Stimulated activated CD4-positive, alpha-beta T cell treated with anti-CD3 and anti-CD28 coated beads, Interleukin-12 subunit alpha, Interleukin-12 subunit beta, amount 100 ng/mL, for 24 hours (primary cell): Measurements from ENCODE around the gene SCAMP4.

Source experiments
- DNase-seq, 2 experiments: peaks; one replicate each; pipeline ENCODE4 v3.0.0-alpha.2; 2020; ENCODE audit warnings: low read depth in 2 of 2

The SCAMP4 gene, protein sequence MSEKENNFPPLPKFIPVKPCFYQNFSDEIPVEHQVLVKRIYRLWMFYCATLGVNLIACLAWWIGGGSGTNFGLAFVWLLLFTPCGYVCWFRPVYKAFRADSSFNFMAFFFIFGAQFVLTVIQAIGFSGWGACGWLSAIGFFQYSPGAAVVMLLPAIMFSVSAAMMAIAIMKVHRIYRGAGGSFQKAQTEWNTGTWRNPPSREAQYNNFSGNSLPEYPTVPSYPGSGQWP

GRCh38 chr19:1905110-1905862 is at the start of gene SCAMP4, which contains the start of gene ADAT3:
TSS of gene SCAMP4 (plus strand) at chr19:1905399. CDS start at chr19:1915020, 9,621 bp downstream.
TSS of gene ADAT3 (plus strand) at chr19:1905399. CDS start at chr19:1912048, 6,649 bp downstream.
- peak; percentile 97 for DNase-seq

DNA sequence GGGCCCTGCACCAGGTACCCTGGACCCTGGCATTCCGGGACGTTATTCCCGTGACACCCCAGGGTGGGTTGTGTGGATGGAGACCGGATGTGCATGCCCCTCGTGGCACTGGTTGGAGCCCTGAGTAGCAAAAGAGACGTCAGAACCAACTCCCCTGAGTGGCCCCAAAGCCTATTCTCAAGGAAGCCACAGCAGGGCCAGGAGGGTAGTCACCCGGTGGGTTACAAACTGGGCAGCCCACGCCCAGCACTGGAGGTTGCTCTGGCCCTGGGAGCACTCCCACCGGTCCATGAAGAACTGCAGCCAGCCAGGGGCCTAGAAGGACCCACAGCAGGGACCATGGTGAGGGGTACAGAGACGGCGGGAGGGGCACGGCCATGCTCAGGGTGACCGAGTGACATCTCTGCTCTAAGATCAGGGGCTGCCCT is 49.4 kb upstream of the SCAMP4 start:
- DNase-seq: no peak

- DNase-seq: no peak
Measured at GRCh38 chr19:1856345-1856697, 48.9 kb upstream of the SCAMP4 start.

- DNase-seq: no peak
Measured at GRCh38 chr19:1856698-1857603, 48.2 kb upstream of the SCAMP4 start.

GRCh38 chr19:1857648-1858326 is 47.4 kb upstream of the SCAMP4 start:
- DNase-seq: no peak

- no peak for DNase-seq
Measured at GRCh38 chr19:1858412-1859081, 46.7 kb upstream of the SCAMP4 start.

- no peak for DNase-seq
Measured at GRCh38 chr19:1859331-1859781, 45.8 kb upstream of the SCAMP4 start.

GRCh38 chr19:1860042-1860775 is 45.0 kb upstream of the SCAMP4 start:
- no peak for DNase-seq

- no peak for DNase-seq
Measured at GRCh38 chr19:1860821-1861598, 44.2 kb upstream of the SCAMP4 start.

DNA sequence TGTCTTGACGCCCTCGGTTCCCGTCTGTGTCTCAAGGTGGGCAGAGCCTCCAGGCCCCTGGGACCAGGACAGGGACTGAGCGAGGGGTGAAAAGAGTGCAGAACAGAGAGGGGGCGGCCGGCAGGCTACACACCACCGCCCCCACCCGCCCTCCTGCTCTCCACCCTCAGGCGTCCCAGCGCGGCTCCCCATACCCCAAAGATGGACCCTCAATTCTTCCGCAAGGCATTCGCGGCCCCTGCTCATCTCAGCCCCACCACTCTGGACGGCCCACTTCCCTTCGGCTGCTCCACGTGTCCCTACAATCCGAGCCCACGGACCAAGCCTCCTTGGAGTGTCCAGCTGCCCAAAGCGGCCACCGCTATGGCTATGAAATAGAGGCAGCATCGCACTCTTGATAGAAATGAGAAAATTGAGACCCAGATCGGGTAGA is 43.6 kb upstream of the SCAMP4 start:
- DNase-seq: no peak

- no peak for DNase-seq
Measured at GRCh38 chr19:1862068-1862423, 43.2 kb upstream of the SCAMP4 start.

DNA sequence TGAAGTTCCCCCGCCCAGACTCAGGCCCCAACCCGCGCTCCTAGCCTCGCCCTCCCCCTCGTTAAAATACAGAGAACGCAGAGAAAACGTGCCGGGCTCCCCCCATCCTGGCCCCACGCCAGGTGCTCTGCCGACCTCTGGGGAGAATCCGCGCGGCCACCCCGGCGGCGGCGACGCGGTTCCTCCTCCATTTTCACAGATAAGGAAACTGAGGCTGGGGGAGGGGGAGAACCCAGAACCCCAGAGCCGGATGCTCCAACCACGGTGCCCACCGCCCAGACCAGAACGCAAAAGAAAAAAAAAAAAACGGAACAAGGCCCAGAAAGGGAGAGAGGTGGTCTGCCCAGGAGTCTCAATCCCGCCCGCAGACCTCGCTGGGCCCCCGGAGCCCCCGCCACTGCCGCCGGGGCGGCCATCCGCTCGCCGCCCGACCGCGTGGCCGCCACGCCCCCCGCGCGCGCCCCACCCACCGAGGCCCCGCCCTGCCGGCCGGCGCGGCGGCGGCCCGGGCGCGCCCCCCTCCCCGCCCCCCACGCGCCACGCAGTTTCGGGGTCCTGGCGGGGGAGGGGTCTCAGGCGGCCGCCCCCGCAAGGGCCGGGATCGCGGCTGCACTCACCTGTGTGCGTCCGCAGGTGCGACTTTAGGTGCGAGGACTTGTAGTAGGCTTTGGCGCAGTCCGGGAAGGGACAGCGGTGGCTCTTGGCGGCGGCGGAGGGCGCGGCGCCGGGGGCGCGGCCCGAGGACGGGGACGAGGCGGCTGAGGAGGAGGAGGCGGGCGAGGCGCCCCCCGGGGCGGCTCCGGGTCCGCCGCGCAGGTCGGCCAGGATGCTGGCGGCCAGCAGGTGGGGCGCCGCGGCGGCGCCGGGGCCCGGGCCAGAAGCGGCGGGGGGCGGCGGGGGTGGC is 42.5 kb upstream of the SCAMP4 start:
- no peak for DNase-seq

DNA sequence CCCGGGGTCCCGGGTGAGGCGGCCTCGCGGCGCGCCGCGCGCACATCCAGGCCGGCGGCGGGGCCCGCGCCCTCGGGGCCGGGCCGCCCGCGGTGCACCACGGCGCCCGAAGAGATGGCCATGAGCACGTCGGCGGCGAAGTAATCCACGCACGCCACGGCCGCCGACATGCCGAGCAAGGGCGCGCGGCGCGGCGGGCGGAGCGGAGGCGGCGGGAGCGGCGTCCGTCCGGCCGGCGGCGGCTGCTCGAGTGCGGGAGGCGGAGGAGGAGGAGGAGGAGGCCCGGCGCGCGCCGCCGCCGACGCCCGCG is 41.9 kb upstream of the SCAMP4 start, which contains the start of gene KLF16:
Gene KLF16, minus strand, starts transcription at position 252 of the 310 bp plus-strand sequence. Its CDS starts 82 bp downstream, at position 170.
- no peak for DNase-seq

DNA sequence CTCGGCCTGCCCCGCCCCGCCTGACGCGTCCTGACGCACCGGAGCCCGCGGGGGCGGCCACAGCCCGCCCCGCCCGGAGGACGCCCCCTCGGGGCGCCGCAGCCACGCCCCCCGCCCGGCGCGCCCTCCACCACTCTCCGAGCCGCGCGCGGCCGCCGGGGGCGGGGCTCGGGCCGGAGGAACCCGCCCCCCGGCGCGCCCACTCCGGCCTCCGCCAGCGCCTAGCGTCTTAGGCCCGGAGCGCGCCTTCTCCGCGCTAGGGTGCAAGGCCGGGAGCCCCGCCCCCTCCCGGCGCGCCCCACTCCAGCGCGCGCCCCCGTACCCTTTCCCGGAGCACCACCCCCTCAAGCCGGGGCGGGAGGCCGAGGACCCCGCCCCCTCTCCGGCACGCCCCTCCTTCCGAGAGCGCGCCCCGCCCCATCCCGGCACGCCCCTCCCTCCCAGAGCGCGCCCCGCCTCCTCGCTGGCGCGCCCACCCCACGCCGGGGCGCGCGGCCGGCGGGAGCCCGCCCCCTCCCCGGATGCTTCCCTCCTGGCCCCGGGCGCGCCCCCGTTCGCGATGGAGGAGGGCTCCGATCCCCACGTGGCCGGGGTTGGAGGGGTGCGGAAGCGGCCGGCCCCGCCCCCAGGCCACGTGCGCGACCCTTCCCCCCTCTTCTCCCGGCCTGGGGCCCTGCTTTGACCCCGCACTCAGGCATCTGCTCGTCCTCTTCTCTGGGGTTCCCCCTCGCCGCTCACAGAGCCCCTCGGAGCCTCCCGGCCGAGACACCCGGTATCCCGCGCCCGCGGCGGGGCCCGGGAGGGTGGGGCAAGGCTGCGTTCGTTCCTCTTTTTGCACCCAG is 41.3 kb upstream of the SCAMP4 start:
- peak; percentile 86 to 88 for DNase-seq

- DNase-seq: no peak
Measured at GRCh38 chr19:1864480-1865171, 40.6 kb upstream of the SCAMP4 start.

- DNase-seq: no peak
Measured at GRCh38 chr19:1865172-1866010, 39.8 kb upstream of the SCAMP4 start.
